Measurements from ENCODE around the gene PTPRR. TPM values are rescaled to one million over a fixed set of nuclear protein-coding genes. Genes with fewer than 3 reads are reported as not detected.

The PTPRR gene
- total RNA-seq, 4 donors from 2014 or later = 0.15 TPM; not detected in 3

DNA sequence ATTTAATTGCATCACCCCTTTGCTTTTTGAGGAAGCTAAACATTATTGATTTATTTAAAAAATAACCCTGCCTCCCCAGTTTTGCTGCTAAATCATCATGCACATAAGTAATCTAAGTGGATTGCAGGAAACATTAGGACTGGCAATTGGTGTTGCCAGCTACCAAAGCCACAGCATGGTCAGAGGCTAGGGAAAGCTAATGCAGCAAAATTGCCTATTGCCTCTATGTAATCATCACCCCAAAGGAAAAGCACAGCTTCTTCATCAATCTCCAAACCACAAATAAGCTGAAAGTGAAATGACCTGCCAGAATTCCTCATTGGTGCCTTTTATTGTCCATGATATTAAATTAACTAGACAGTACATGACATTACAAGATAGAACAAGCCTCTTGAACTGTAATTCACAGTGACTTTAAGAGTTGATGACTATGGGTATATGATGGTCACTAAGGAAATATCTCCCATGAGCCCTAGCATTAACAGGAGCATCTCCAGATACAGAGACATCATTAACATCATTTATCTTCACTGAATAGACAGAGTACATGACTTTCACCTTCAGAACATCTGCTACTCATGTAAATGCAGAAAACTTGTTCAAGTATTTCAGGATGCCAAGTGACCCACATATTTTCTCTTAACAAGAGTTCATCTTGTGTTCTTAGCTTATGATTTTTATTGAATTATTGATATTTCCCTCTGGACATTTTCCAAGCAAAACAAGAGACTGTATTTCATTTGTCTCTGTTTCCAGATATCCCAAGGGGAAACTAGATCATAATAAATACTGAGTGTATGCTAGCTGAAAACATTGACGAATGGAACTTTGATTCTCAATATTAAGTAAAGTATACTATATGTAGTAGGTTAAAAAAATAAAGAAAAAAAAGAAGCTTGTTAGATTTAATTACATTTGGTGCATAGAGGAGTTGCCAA, 29.4 kb downstream of the PTPRR start:
- no peak for TF ChIP-seq POLR2A (IDR thresholded peaks at IDR 0.05)
- TF ChIP-seq CTCF (IDR thresholded peaks at IDR 0.05) = no peak
- intact Hi-C loops (cut with DNase I; ENCODE audit: low total_unique reads) = no loop called here
- WGBS, 2 donors = 25 to 33% methylated on average over 1 of the region's 1 CpG
- no peak overlapping the region for H3K4me3 ChIP-seq (ENCODE audit: low read depth, poor library complexity, severe bottlenecking)
- DNase-seq (ENCODE audit: low spot score in 2 of 2) = no peak

DNA sequence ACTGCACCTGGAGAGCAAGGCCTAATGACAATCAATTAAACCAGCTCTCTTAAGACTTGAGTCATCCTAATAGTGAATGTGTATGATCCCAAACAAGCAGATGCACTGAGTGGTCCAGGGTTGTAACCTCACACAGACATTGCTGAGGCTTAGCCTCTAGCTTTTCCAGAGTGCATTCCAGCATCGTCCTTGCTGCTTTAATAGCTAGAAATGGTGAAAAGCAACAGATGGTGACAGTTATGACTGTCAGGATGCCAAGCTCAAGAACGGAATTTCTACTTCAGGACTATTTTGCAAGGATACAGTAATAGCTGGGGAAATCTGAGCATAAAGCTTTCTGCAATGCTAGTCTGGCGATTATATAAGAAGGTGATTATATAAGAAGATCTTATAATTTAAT, 34.6 kb downstream of the PTPRR start:
- intact Hi-C loops (cut with DNase I; ENCODE audit: low total_unique reads) = no loop called here
- no peak overlapping the region for H3K4me3 ChIP-seq (ENCODE audit: low read depth, poor library complexity, severe bottlenecking)
- WGBS, 2 donors = 38 to 55% methylated on average over 3 of the region's 3 CpGs
- no peak for DNase-seq (ENCODE audit: low spot score in 2 of 2)
- TF ChIP-seq CTCF (IDR thresholded peaks at IDR 0.05) = no peak

DNA sequence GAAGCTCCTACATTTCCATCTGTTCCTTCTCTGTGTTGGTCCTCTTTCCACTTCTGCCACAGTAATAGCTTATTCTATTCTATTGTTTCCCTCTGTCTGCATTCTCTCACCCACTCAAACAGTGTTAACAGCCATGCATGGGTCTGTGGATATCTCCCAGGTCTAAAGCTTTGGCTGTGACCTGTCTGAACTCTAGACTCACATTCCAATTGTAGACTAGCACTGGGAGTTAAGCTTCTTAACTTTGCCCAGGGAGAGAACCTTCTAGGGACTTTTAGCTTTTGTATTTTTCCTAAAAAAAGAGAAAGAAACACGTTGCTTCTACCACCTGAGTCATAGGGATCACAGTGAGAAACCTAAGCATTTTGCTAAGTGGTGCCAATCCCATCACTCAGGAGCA, 36.7 kb downstream of the PTPRR start:
- intact Hi-C loops (cut with DNase I; ENCODE audit: low total_unique reads) = no loop called here
- no peak for DNase-seq (ENCODE audit: low spot score in 2 of 2)
- no peak overlapping the region for H3K4me3 ChIP-seq (ENCODE audit: low read depth, poor library complexity, severe bottlenecking)
- TF ChIP-seq CTCF (IDR thresholded peaks at IDR 0.05) (no peak), POLR2A (IDR thresholded peaks at IDR 0.05) (no peak)
- WGBS, 2 donors = 21 to 45% methylated on average over 1 of the region's 1 CpG

- TF ChIP-seq POLR2A (IDR thresholded peaks at IDR 0.05) (no peak), CTCF (IDR thresholded peaks at IDR 0.05) (no peak)
- WGBS, 2 donors = 95 to 98% methylated on average over 1 of the region's 1 CpG
- H3K4me3 ChIP-seq (ENCODE audit: low read depth, poor library complexity, severe bottlenecking) = no peak overlapping the region
- intact Hi-C loops (cut with DNase I; ENCODE audit: low total_unique reads) = no loop called here
- no peak for DNase-seq (ENCODE audit: low spot score in 2 of 2)
These were observed 39.8 kb downstream of the PTPRR start for GRCh38 chr12:70880744-70881143.

- no peak for DNase-seq (ENCODE audit: low spot score in 2 of 2)
- WGBS, 2 donors = 40 to 47% methylated on average over 3 of the region's 3 CpGs
- no peak for TF ChIP-seq POLR2A (IDR thresholded peaks at IDR 0.05)
- TF ChIP-seq CTCF (IDR thresholded peaks at IDR 0.05) = no peak
- no peak overlapping the region for H3K4me3 ChIP-seq (ENCODE audit: low read depth, poor library complexity, severe bottlenecking)
- intact Hi-C loops (cut with DNase I; ENCODE audit: low total_unique reads) = no loop called here
These were observed 43.6 kb downstream of the PTPRR start for GRCh38 chr12:70876952-70877351.

DNA sequence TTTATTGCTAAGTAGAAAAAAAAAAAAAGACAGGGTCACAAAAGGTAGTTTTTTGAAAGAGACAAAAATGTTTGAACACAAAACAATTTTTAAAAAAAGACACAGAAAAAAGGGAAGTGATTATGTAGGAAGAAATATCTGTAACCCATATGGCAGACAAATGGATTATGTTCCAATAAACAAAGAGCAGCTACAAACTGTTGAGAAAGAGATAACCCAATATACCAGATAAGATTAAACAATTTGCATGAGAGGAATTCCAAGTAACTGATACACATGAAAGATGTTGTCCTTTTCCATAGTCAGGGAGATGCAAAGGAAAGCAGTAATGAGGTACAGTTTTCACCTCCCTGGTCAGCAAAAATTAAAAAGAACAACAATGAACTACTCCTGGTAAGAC, 44.9 kb downstream of the PTPRR start:
- TF ChIP-seq CTCF (IDR thresholded peaks at IDR 0.05) = no peak
- TF ChIP-seq POLR2A (IDR thresholded peaks at IDR 0.05) = no peak
- intact Hi-C loops (cut with DNase I; ENCODE audit: low total_unique reads) = no loop called here
- H3K4me3 ChIP-seq (ENCODE audit: low read depth, poor library complexity, severe bottlenecking) = no peak overlapping the region
- no peak for DNase-seq (ENCODE audit: low spot score in 2 of 2)
